Measurements from ENCODE around the gene KLF18. TPM values are rescaled to one million over a fixed set of nuclear protein-coding genes. Genes with fewer than 3 reads are reported as not detected.

Gene KLF18
- total RNA-seq, 1 experiment from 2014 or later, result not detected

DNA sequence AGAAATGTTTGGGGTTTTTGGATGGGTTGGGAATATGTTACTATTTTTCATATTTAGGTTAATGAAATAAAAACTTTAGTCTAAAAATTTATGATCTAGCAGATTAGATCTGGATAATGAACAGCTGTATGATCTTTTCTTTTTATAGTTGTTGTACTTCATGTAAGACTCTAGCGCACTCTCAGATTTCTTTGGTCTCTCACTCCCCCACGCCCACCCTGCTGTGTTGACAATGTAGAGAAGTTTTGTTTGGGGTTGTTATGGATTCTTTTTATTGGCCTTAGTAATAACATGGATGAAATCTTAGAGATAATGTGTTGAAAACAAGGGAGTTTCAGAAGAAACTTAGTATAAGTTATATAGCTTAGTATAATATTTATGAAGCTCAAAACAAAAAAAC lies 5.5 kb downstream of the KLF18 start:
- TF ChIP-seq EZH2 (IDR thresholded peaks at IDR 0.05; ENCODE audit: low read length, unreplicated experiment), result no peak
- TF ChIP-seq, protein P1, sequence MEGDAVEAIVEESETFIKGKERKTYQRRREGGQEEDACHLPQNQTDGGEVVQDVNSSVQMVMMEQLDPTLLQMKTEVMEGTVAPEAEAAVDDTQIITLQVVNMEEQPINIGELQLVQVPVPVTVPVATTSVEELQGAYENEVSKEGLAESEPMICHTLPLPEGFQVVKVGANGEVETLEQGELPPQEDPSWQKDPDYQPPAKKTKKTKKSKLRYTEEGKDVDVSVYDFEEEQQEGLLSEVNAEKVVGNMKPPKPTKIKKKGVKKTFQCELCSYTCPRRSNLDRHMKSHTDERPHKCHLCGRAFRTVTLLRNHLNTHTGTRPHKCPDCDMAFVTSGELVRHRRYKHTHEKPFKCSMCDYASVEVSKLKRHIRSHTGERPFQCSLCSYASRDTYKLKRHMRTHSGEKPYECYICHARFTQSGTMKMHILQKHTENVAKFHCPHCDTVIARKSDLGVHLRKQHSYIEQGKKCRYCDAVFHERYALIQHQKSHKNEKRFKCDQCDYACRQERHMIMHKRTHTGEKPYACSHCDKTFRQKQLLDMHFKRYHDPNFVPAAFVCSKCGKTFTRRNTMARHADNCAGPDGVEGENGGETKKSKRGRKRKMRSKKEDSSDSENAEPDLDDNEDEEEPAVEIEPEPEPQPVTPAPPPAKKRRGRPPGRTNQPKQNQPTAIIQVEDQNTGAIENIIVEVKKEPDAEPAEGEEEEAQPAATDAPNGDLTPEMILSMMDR (conservative IDR thresholded peaks at IDR 0.05; ENCODE audit: low read depth, low read length), result no peak
- H3F3A ChIP-seq (ENCODE audit: low read length, unreplicated experiment), result no peaks in the 10 kb centered on the region
- ATAC-seq (no peak), DNase-seq (no peak)
- no peak overlapping the region for H2AFZ ChIP-seq (ENCODE audit: low read length)
- H3K4me3 ChIP-seq (ENCODE audit: low read length), result no peak overlapping the region
- no peaks in the 10 kb centered on the region for H3K79me2 ChIP-seq (ENCODE audit: low read length)
- H3K4me1 ChIP-seq (ENCODE audit: insufficient read depth, low read length), result no peaks in the 10 kb centered on the region
- ChIA-PET CTCF (no interaction called here), POLR2A (ENCODE audit: unreplicated experiment) (no interaction called here)
- H3K9me2 ChIP-seq (replicated peaks; ENCODE audit: low read length), result no peaks in the 10 kb centered on the region
- no peaks in the 10 kb centered on the region for H3K9me3 ChIP-seq (ENCODE audit: low read length)
- H3K27ac ChIP-seq (ENCODE audit: low read length), result no peak overlapping the region
- no peaks in the 10 kb centered on the region for H4K20me1 ChIP-seq (ENCODE audit: low read length)
- no peak overlapping the region for H3K9ac ChIP-seq (ENCODE audit: low read length)
- no peaks in the 10 kb centered on the region for H3K27me3 ChIP-seq (ENCODE audit: low read length)
- BruUV-seq (replicated peaks), result no TSS peak
- no peaks in the 10 kb centered on the region for H3K36me3 ChIP-seq (ENCODE audit: low read depth, low read length)
- intact Hi-C loops (cut with micrococcal nuclease), result no loop called here
- no peak overlapping the region for H3K4me2 ChIP-seq (ENCODE audit: low read length)

GRCh38 chr1:44134071-44134920 lies 7.1 kb downstream of the KLF18 start:
- BruUV-seq (replicated peaks), result no TSS peak
- CTCF ChIA-PET, result no interaction called here
- Histone ChIP-seq H3K9me2 (replicated peaks; ENCODE audit: low read length) (no peaks in the 10 kb centered on the region), H3K4me2 (ENCODE audit: low read length) (no peak overlapping the region), H3K9me3 (ENCODE audit: low read length) (no peaks in the 10 kb centered on the region), H2AFZ (ENCODE audit: low read length) (no peak overlapping the region), H3K36me3 (ENCODE audit: low read depth, low read length) (no peaks in the 10 kb centered on the region), H3K79me2 (ENCODE audit: low read length) (no peaks in the 10 kb centered on the region), H3K9ac (ENCODE audit: low read length) (no peak overlapping the region), H3F3A (ENCODE audit: low read length, unreplicated experiment) (no peaks in the 10 kb centered on the region), H3K27me3 (ENCODE audit: low read length) (no peaks in the 10 kb centered on the region), H3K27ac (ENCODE audit: low read length) (no peak overlapping the region), H3K4me3 (ENCODE audit: low read length) (no peak overlapping the region), H3K4me1 (ENCODE audit: insufficient read depth, low read length) (no peaks in the 10 kb centered on the region), H4K20me1 (ENCODE audit: low read length) (no peaks in the 10 kb centered on the region)
- no peak for DNase-seq
- intact Hi-C loops (cut with micrococcal nuclease), result no loop called here
- POLR2A ChIA-PET (ENCODE audit: unreplicated experiment), result no interaction called here
- no peak for ATAC-seq
- TF ChIP-seq, protein P1 (conservative IDR thresholded peaks at IDR 0.05; ENCODE audit: low read depth, low read length), result no peak

- no peaks in the 10 kb centered on the region for H3K27me3 ChIP-seq (ENCODE audit: low read length)
These were observed 10.0 kb downstream of the KLF18 start for GRCh38 chr1:44131411-44131810.

More at GRCh38 chr1:44131411-44131810, 10.0 kb downstream of the KLF18 start:
- POLR2A ChIA-PET (ENCODE audit: unreplicated experiment), result no interaction called here
- no peak for ATAC-seq
- H3K4me1 ChIP-seq (ENCODE audit: insufficient read depth, low read length), result no peaks in the 10 kb centered on the region
- no peaks in the 10 kb centered on the region for H3K79me2 ChIP-seq (ENCODE audit: low read length)
- no TSS peak for BruUV-seq (replicated peaks)
- TF ChIP-seq EZH2 (IDR thresholded peaks at IDR 0.05; ENCODE audit: low read length, unreplicated experiment) (no peak), EZH2phosphoT487 (IDR thresholded peaks at IDR 0.05; ENCODE audit: borderline replicate concordance, low read length) (no peak)
- TF ChIP-seq, protein P1 (conservative IDR thresholded peaks at IDR 0.05; ENCODE audit: low read depth, low read length), result no peak
- no peaks in the 10 kb centered on the region for H3K36me3 ChIP-seq (ENCODE audit: low read depth, low read length)
- no peaks in the 10 kb centered on the region for H3F3A ChIP-seq (ENCODE audit: low read length, unreplicated experiment)
- no peak overlapping the region for H3K27ac ChIP-seq (ENCODE audit: low read length)
- intact Hi-C loops (cut with micrococcal nuclease), result no loop called here
- no peaks in the 10 kb centered on the region for H3K9me3 ChIP-seq (ENCODE audit: low read length)
- H2AFZ ChIP-seq (ENCODE audit: low read length), result no peak overlapping the region
- H3K9me2 ChIP-seq (replicated peaks; ENCODE audit: low read length), result no peaks in the 10 kb centered on the region
- CTCF ChIA-PET, result no interaction called here
- H4K20me1 ChIP-seq (ENCODE audit: low read length), result no peaks in the 10 kb centered on the region
- H3K4me3 ChIP-seq (ENCODE audit: low read length), result no peak overlapping the region
- no peak overlapping the region for H3K9ac ChIP-seq (ENCODE audit: low read length)
- no peak for DNase-seq
- no peak overlapping the region for H3K4me2 ChIP-seq (ENCODE audit: low read length)
